Lung (tissue), 12 donors: ENCODE measurements around the gene SAP30. TPM values are rescaled to one million over a fixed set of nuclear protein-coding genes. Genes with fewer than 3 reads are reported as not detected.

Source experiments
- ATAC-seq: fragments of 200-7000 bp; cut with Tn5 transposase; one replicate; pipeline ENCODE4 v1.9.1; 2020; ENCODE audit warnings: moderate number of reproducible peaks; ENCODE audit not compliant: insufficient read depth, low FRiP score
- DNase-seq, 3 donors: peaks; one replicate each; pipeline ENCODE4 v3.0.0-alpha.2; 2013 to 2017
- H3K27ac ChIP-seq, 2 donors: one replicate each; pipeline ENCODE4 v1.5.1; 2013; ENCODE audit warnings: mild to moderate bottlenecking in 2 of 2, moderate library complexity in 2 of 2, control low read depth in 1 of 2, inconsistent platforms in 1 of 2, low read depth in 1 of 2, low read length in 1 of 2
- H3K27me3 ChIP-seq, 3 donors: one replicate each; pipeline ENCODE4 v1.5.1; 2013; ENCODE audit warnings: low read length in 2 of 3; ENCODE audit not compliant: control insufficient read depth in 3 of 3, insufficient read depth in 3 of 3
- H3K36me3 ChIP-seq, 4 donors: one replicate each; pipeline ENCODE4 v1.5.1; 2013; ENCODE audit warnings: low read length in 4 of 4, mild to moderate bottlenecking in 1 of 4, moderate library complexity in 1 of 4; ENCODE audit not compliant: control insufficient read depth in 4 of 4, insufficient read depth in 4 of 4
- H3K4me1 ChIP-seq, 5 donors: one replicate each; pipeline ENCODE4 v1.5.1; 2013; ENCODE audit warnings: low read length in 5 of 5, mild to moderate bottlenecking in 2 of 5, moderate library complexity in 1 of 5; ENCODE audit not compliant: control insufficient read depth in 5 of 5, insufficient read depth in 5 of 5
- H3K4me3 ChIP-seq: one replicate; pipeline ENCODE4 v1.5.1; 2013; ENCODE audit warnings: mild to moderate bottlenecking, control low read depth, moderate library complexity
- H3K9ac ChIP-seq, 2 donors: one replicate each; pipeline ENCODE4 v1.5.1; 2013; ENCODE audit warnings: low read length in 2 of 2, control low read depth in 1 of 2; ENCODE audit not compliant: insufficient read depth in 1 of 2
- H3K9me3 ChIP-seq, 4 donors: one replicate each; pipeline ENCODE4 v1.5.1; 2013; ENCODE audit warnings: low read length in 3 of 4, mild to moderate bottlenecking in 1 of 4, moderate library complexity in 1 of 4; ENCODE audit not compliant: control insufficient read depth in 4 of 4, insufficient read depth in 3 of 4
- WGBS, 2 donors: extraction: QIAGEN DNeasy Blood & Tissue Kit; methylation state at CpG; one replicate each; pipeline ENCODE4 v1.1.7; 2013; 5-methylcytosine and 5-hydroxymethylcytosine counted together
- polyA plus RNA-seq, 2 donors: library from polyadenylated mRNA; stranded (reverse); fragments of 200-250 nt; gene quantifications; one replicate each; pipeline ENCODE4 v1.2.1, GENCODE V29; 2013
- total RNA-seq, 2 donors: library from RNA; depleted of rRNA in 1 of 2; stranded (reverse); fragments of >200 nt in 1 of 2; gene quantifications; one replicate each; pipeline ENCODE4 v1.2.1, GENCODE V29; 2014 to 2021
- TF ChIP-seq, protein P1 (sequence below): IDR thresholded peaks from 2 replicates; pipeline ENCODE4 v1.5.1; 2012; ENCODE audit warnings: mild to moderate bottlenecking; ENCODE audit errors: control extremely low read depth, extremely low read depth
- donor health status: control.
- donor health status: control.
- donor health status: Bipolar disorder and iron deficiency.
- donor health status: healthy.
- donor health status: DM: yes; HTN: yes; CAD: no.

Gene SAP30
- total and polyA plus RNA-seq, 4 donors, result 5.1 to 25.2 (median 12.6) TPM

GRCh38 chr4:173420324-173420752, 49.6 kb downstream of the SAP30 start:
- no peaks in the 10 kb centered on the region for H3K27me3 ChIP-seq
- WGBS, 2 donors, result 46 to 61% methylated on average over 4 of the region's 4 CpGs
- DNase-seq (peak; percentile 15 to 55 (median 52)), ATAC-seq (no peak)
- H3K9me3 ChIP-seq, result no peaks in the 10 kb centered on the region
- no peaks in the 10 kb centered on the region for H3K36me3 ChIP-seq
- H3K4me3 ChIP-seq, result no peak overlapping the region
- H3K9ac ChIP-seq, result no peak overlapping the region
- peaks cover 0 to 5% (median 0%) of the 10 kb centered on the region in 5 donors for H3K4me1 ChIP-seq
- TF ChIP-seq, protein P1, sequence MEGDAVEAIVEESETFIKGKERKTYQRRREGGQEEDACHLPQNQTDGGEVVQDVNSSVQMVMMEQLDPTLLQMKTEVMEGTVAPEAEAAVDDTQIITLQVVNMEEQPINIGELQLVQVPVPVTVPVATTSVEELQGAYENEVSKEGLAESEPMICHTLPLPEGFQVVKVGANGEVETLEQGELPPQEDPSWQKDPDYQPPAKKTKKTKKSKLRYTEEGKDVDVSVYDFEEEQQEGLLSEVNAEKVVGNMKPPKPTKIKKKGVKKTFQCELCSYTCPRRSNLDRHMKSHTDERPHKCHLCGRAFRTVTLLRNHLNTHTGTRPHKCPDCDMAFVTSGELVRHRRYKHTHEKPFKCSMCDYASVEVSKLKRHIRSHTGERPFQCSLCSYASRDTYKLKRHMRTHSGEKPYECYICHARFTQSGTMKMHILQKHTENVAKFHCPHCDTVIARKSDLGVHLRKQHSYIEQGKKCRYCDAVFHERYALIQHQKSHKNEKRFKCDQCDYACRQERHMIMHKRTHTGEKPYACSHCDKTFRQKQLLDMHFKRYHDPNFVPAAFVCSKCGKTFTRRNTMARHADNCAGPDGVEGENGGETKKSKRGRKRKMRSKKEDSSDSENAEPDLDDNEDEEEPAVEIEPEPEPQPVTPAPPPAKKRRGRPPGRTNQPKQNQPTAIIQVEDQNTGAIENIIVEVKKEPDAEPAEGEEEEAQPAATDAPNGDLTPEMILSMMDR, result peak; percentile 0
- H3K27ac ChIP-seq, result no peak overlapping the region

DNA sequence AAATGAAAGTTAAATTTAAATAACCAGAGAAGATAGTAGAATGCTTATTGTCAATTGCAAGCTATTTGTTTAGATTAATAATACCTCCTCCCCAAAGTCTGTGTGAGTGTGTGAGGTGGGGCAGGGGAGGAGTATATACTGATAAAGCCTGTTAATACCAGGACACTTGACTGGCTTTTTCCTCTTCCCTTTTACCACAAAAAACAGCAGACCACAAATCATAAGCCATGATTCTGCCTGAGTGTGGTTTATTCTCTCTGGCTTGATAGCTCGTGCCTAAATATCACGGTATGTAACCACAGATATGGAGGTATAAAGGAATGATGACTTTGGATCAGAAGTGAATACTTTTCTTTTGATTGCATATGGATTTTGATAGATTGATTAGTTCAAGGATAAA, 50.0 kb downstream of the SAP30 start:
- no peaks in the 10 kb centered on the region for H3K36me3 ChIP-seq
- H3K9me3 ChIP-seq, result no peaks in the 10 kb centered on the region
- H3K4me3 ChIP-seq, result no peak overlapping the region
- H3K9ac ChIP-seq, result no peak overlapping the region
- ATAC-seq (no peak), DNase-seq (no peak)
- TF ChIP-seq, protein P1, result no peak
- no peaks in the 10 kb centered on the region for H3K27me3 ChIP-seq
- no peak overlapping the region for H3K27ac ChIP-seq
- WGBS, 2 donors, result 82 to 88% methylated on average over 2 of the region's 2 CpGs
- peaks cover 0 to 6% (median 0%) of the 10 kb centered on the region in 5 donors for H3K4me1 ChIP-seq

GRCh38 chr4:173424899-173425805, 54.4 kb downstream of the SAP30 start:
- H3K27me3 ChIP-seq, result no peaks in the 10 kb centered on the region
- peaks cover 0 to 6% (median 0%) of the 10 kb centered on the region in 5 donors for H3K4me1 ChIP-seq
- H3K36me3 ChIP-seq, result no peaks in the 10 kb centered on the region
- no peaks in the 10 kb centered on the region for H3K9me3 ChIP-seq
- WGBS, 2 donors, result 81 to 91% methylated on average over 2 of the region's 2 CpGs
- ATAC-seq, result no peak
- no peak for DNase-seq
- no peak overlapping the region for H3K9ac ChIP-seq
- H3K4me3 ChIP-seq, result no peak overlapping the region
- H3K27ac ChIP-seq, result no peak overlapping the region
- TF ChIP-seq, protein P1, result no peak
